Tibial artery (tissue), 4 donors: ENCODE results near the gene DLL3.

Experiments
- DNase-seq, 2 donors: peaks; one replicate each; pipeline ENCODE4 v3.0.0-alpha.2; 2019
- H3K27ac ChIP-seq, 2 donors: fragments of 200-600 bp; sonication (generic) in 1 of 2; 1 replicate in 1 of 2; 2 replicates in 1 of 2; pipeline ENCODE4 v1.5.1; 2018 to 2019; ENCODE audit warnings: mild to moderate bottlenecking in 1 of 2
- H3K27me3 ChIP-seq, 2 donors: fragments of 200-600 bp; sonication (generic) in 1 of 2; one replicate each; pipeline versions ENCODE4 v1.5.1 to v1.6.0; 2016 to 2019
- H3K36me3 ChIP-seq, 3 donors: fragments of 200-600 bp; sonication (generic) in 2 of 3; one replicate each; pipeline ENCODE4 v1.5.1; 2016 to 2019; ENCODE audit warnings: mild to moderate bottlenecking in 2 of 3
- H3K4me1 ChIP-seq, 4 donors: fragments of 200-600 bp; sonication (generic) in 2 of 4; 1 replicate in 3 of 4; 2 replicates in 1 of 4; pipeline ENCODE4 v1.5.1; 2016 to 2019
- H3K4me3 ChIP-seq, 2 donors: fragments of 200-600 bp; sonication (generic) in 1 of 2; 1 replicate in 1 of 2; 2 replicates in 1 of 2; pipeline ENCODE4 v1.5.1; 2018 to 2019; ENCODE audit warnings: mild to moderate bottlenecking in 2 of 2
- H3K9me3 ChIP-seq, 3 donors: fragments of 200-600 bp; sonication (generic) in 1 of 3; one replicate each; pipeline ENCODE4 v1.5.1; 2016 to 2019
- CTCF ChIP-seq, 2 experiments: fragments of 200-600 bp in 1 of 2; fragments of 450-650 bp in 1 of 2; IDR thresholded peaks; one replicate each; pipeline ENCODE4 v1.5.1; 2017 to 2019; ENCODE audit warnings: antibody characterized with exemption in 2 of 2, mild to moderate bottlenecking in 1 of 2, moderate library complexity in 1 of 2
- intact Hi-C: fragments of 100-400 bp; cut with DNase I; formaldehyde crosslinking; loops from one replicate; pipeline ENCODE4 v1.15.0; 2023; ENCODE audit warnings: low total_unique reads

DLL3 gene

GRCh38 chr19:39497996-39498797 lies 550 bp upstream of the DLL3 start:
- DNase-seq, result no peak
- peaks cover 0 to 66% of the 10 kb centered on the region in 2 donors for H3K27me3 ChIP-seq

GRCh38 chr19:39499932-39500331 lies 1.2 kb downstream of the DLL3 start:
- Histone ChIP-seq H3K36me3 (no peaks in the 10 kb centered on the region), H3K27ac (no peak overlapping the region), H3K4me1 (peaks cover 0 to 25% (median 17%) of the 10 kb centered on the region in 4 donors), H3K27me3 (peaks cover 0 to 83% of the 10 kb centered on the region in 2 donors), H3K4me3 (no peak overlapping the region), H3K9me3 (no peaks in the 10 kb centered on the region)
- TF ChIP-seq CTCF (IDR thresholded peaks at IDR 0.05), result no peak
- intact Hi-C loops, result no loop called here
- no peak for DNase-seq

More at GRCh38 chr19:39497996-39498797, 550 bp upstream of the DLL3 start:
- H3K4me1 ChIP-seq, result peaks cover 0 to 25% (median 17%) of the 10 kb centered on the region in 4 donors
- no peak for TF ChIP-seq CTCF (IDR thresholded peaks at IDR 0.05)
- no peak overlapping the region for H3K4me3 ChIP-seq
- intact Hi-C loops, result no loop called here
- no peaks in the 10 kb centered on the region for H3K36me3 ChIP-seq
- H3K9me3 ChIP-seq, result no peaks in the 10 kb centered on the region
- H3K27ac ChIP-seq, result no peak overlapping the region

GRCh38 chr19:39500543-39500942 lies 1.8 kb downstream of the DLL3 start:
- Histone ChIP-seq H3K4me3 (no peak overlapping the region), H3K27me3 (peaks cover 0 to 89% of the 10 kb centered on the region in 2 donors), H3K9me3 (no peaks in the 10 kb centered on the region), H3K4me1 (peaks cover 0 to 25% (median 17%) of the 10 kb centered on the region in 4 donors), H3K27ac (no peak overlapping the region), H3K36me3 (no peaks in the 10 kb centered on the region)
- intact Hi-C loops, result no loop called here
- TF ChIP-seq CTCF (IDR thresholded peaks at IDR 0.05), result no peak
- DNase-seq, result no peak

GRCh38 chr19:39501340-39501739 lies 2.6 kb downstream of the DLL3 start:
- Histone ChIP-seq H3K4me3 (no peak overlapping the region), H3K27ac (no peak overlapping the region), H3K9me3 (no peaks in the 10 kb centered on the region), H3K27me3 (peaks cover 0 to 91% of the 10 kb centered on the region in 2 donors), H3K36me3 (no peaks in the 10 kb centered on the region), H3K4me1 (peaks cover 0 to 25% (median 17%) of the 10 kb centered on the region in 4 donors)
- TF ChIP-seq CTCF (IDR thresholded peaks at IDR 0.05), result no peak
- intact Hi-C loops, result no loop called here
- no peak for DNase-seq

- Histone ChIP-seq H3K27me3 (peaks cover 3 to 91% of the 10 kb centered on the region in 2 donors), H3K9me3 (no peaks in the 10 kb centered on the region), H3K4me1 (peaks cover 0 to 35% (median 20%) of the 10 kb centered on the region in 4 donors), H3K27ac (no peak overlapping the region), H3K36me3 (no peaks in the 10 kb centered on the region), H3K4me3 (no peak overlapping the region)
- peak; percentile 58 to 61 for TF ChIP-seq CTCF (IDR thresholded peaks at IDR 0.05)
- DNase-seq, result no peak
- intact Hi-C loops, result no loop called here
Observed at GRCh38 chr19:39502640-39503417, 4.1 kb downstream of the DLL3 start.
